ENCODE data around the gene BRAF.
"Not testable (repeated sequence)": the region's sequence is repeated elsewhere in the genome, so short reads cannot be mapped to it uniquely, and the experiment has no call there.

The BRAF gene

DNA sequence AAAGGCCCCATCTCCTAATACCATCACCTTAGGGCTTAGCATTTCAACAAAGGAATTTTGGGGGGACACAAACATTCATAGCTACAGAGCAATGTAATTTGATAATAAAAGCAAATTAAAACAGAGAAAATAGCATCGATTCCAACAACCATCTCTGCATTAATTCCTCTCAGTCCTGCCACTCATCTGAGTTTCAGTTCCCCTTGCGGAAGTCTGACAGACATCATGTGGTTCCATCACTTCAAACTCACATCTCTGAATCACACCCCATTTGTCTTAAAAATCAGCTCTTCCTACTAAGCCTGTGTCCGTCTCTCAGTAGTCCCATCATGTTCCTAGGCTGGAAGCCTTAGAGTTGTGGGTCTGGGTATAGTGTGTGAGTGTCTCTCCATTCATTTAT, 248.4 kb downstream of the BRAF start:
- no peak for DNase-seq

DNA sequence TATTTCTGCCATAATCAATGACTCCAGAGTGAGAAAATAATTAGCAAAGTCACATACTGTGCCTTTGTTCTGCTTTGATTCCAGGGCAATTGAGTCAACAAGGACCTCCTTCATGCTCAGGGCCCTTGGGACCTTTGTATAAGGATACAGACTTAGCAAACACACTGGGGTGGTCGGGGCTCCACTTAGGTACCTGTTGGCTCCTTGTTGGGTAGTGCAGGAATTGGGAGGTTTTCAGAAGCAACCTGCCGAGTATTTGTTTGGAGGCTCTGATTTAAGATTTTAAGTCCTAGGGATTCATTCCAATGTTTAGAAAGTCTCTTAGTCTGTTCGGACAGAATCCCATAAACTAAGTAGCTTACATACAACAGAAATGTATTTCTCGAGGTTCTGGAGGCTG, 249.0 kb downstream of the BRAF start:
- DNase-seq, result no peak

DNA sequence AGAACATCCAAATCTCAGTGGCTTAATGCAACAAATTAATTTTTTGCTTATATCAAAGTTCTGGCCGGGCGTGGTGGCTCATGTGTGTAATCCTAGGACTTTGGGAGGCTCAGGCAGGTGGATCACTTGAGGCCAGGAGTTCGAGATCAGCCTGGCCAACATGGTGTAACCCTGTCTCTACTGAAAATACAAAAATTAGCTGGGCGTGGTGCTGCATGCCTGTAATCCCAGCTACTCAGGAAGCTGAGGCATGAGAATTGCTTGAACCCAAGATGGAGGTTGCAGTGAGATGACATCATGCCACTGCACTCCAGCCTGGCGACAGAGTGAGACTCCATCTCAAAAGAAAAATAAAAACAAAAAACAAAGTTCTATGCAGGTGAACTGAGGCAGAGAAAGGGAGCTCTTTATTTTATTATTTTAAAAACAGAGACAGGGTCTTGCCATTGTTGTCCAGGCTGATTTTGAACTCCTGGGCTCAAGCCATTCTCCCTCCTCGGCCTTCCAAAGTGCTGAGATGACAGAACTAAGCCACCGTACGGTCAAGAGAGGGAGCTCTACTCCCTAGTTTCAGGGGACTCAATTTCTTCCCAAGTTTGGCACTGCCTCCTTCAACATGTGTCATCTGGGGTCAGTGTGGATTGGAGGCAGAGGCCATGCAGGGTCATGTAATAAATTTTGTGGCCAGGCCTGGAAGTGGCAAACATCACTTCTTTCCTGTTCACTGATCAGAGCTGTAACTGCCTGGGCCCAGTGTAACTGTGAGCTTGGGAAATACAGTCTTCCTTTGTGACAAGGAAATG, 249.6 kb downstream of the BRAF start:
- DNase-seq, result peak; percentile 11

- DNase-seq, result no peak
Measured at GRCh38 chr7:140674356-140674800, 250.4 kb downstream of the BRAF start.

DNA sequence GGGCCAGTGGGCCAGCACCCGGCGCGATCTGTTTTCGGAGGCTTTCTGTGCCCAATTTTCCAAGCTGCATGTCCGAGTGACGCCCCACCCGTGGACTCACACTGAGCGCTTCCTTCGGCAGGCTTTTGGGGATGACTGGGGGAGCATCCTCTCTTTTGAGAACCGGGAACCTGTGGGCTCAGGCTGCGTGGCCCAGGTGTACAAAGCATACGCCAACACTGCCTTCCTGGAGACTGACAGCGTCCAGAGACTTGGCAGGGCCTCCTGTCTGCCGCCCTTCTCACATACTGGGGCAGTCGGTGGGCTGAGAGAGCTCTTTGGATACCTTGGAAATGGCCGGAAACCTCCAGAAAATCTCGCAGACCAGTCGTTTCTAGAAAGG, 251.0 kb downstream of the BRAF start:
- DNase-seq, result no peak

DNA sequence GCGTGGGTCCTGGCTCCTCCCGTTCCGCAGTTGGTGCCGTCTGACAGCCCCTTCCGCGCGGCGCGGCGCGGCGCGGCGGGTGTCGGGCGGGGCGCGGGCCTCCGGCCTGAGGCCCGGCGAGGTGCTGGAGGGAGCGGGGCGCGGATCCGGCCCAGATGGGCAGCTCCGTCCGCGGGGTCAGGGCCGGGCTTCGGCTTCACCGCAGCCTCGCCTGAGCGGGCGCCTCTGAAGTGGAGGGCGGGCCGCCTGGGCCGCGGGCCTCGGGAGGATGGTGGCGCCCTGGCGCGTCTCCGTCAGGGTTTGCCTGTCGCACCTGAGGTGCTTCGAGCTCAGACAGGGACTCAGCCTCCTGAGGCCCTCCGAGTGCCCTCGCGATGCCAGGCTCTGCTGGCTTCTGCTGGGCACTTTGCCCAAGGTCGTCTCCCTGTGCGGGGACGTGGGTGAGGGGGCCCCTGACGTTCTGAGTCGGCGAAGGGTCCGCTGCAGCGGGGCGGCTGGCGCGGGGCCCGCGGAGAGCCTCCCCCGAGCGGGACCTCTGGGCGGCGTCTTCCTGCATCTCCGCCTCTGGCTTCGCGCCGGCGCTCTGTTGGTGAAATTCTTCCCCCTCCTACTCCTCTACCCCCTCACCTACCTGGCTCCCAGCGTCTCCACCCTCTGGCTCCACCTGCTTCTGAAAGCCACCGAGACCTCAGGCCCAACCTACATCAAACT, 251.5 kb downstream of the BRAF start:
- DNase-seq, result no peak

- peak; percentile 26 for DNase-seq
Measured at GRCh38 chr7:140672382-140673062, 252.2 kb downstream of the BRAF start, which contains the start of gene ADCK2. TSS of gene ADCK2 (plus strand) at chr7:140672945. CDS start at chr7:140673331, 386 bp downstream.

DNA sequence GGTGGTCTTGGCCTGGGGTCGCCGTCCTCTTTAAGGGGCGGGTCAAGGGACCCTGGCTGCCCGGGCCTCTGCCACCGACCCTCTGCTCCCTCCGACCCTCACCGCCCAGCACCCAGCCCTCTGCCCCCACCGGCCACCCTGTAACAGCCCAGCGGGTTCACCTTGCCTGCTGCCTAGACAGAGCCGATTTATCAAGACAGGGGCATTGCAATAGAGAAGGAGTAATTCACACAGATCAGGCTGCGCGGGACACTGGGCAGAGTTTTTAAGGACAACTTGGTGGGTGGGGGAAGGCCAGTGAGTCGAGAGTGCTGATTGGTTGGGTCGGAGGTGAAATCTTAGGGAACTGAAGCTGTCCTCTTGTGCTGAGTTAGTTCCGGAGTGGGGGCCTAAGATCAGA, 252.8 kb downstream of the BRAF start:
- no peak for DNase-seq

DNA sequence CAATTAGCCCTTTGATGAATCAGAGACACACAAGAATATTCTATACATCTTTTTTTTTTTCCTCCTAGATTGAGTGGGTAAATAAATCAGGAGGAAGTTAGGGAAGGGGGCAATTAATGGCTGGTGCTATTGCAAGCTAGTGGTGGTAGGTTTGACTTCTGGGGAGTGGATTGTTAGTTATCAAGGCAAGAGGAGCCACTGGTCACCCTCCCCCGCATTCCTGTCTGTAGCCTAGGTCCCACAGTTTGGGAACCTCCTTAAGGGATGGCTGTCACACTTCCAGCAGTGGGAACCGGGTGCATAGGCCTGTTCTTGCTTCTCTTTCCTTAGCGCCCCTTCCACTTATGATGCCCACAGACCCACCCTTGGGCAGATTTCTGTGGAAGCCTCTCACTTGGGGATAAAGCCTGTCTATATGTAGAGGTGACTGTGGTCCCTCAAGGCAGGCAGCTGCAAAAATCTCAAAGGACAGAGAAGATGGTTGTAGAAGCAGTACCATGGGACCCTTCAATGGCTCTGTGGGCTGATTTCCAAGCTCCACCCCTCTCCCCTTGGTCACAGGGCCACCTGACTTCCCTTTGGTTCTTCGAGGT, 254.3 kb downstream of the BRAF start:
- no peak for DNase-seq

DNA sequence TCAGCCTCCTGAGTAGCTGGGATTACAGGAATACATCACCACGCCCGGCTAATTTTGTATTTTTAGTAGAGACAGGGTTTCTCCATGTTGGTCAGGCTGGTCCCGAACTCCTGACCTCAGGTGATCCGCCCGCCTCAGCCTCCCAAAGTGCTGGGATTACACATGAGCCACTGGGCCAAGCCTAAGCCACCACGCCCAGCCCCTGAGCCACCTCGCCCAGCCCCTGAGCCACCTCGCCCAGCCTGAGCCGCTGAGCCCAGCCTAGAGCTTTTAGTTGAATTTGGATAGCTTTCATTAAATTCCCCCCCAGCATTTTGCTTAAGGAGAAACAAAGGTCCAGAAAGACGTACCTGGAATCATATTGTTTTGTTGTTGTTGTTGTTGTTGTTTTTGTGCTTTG, 254.9 kb downstream of the BRAF start:
- DNase-seq, result not testable (repeated sequence)

DNA sequence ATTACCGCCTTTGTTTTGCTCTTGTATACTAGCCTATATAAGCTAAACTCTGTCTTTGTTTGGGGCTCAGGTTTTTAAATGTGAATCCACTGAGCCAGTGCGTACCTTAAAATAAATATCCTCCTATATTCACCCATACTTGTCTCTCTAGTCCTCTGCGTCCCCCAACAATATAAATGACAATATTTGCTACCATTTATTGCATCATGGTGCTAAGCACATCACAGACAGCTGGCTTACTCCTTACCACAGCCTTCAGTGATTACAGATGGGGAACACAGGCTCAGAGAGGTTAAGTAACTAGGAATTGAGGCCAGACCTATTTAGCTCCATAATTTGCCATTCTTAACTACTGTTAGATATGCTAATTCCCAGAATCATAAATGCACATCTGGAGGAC, 255.4 kb downstream of the BRAF start:
- no peak for DNase-seq

All from NK-92 treated with Interleukin-12 subunit alpha and Interleukin-12 subunit beta, amount 100 ng/mL, for 24 hours (cell line).